HepG2 (cell line): ENCODE results near the gene FAM81B. TPM values are rescaled to one million over a fixed set of nuclear protein-coding genes. Genes with fewer than 3 reads are reported as not detected.
"Not testable (repeated sequence)": the region's sequence is repeated elsewhere in the genome, so short reads cannot be mapped to it uniquely, and the experiment has no call there.

Experiments used
- ATAC-seq: fragments of 200-7000 bp; cut with Tn5 transposase; 3 replicates; pipeline ENCODE4 v1.9.1; 2020; ENCODE audit warnings: mild to moderate bottlenecking, moderate library complexity
- BruUV-seq: library from RNA; stranded (reverse); fragments of 400-500 nt; replicated peaks from 2 replicates; lab custom pipeline; 2021; lab: Mats Ljungman, UMichigan
- CTCF ChIA-PET: fragments of 300-600 bp; formaldehyde crosslinking; extraction: SDS; loops from one replicate; lab custom pipeline; 2021; ENCODE audit warnings: low total read pairs, inconsistent platforms, low intra/inter-chr PET ratio; lab: Yijun Ruan, JAX
- POLR2A ChIA-PET: fragments of 350-600 bp; sonication (Branson Sonifier 250); formaldehyde crosslinking; loops from one replicate; lab custom pipeline; 2020; ENCODE audit warnings: antibody characterized with exemption, inconsistent platforms; lab: Yijun Ruan, JAX
- DNase-seq: peaks from one replicate; pipeline ENCODE4 v3.0.0-alpha.2; 2015; ENCODE audit warnings: low spot score
- FAIRE-seq: peaks from 3 replicates; lab custom pipeline; 2011; peaks lifted over from hg19 to GRCh38; lab: Jason Lieb, UNC
- H2AFZ ChIP-seq: one replicate; pipeline ENCODE4 v1.6.1; 2011; ENCODE audit warnings: low read length, inconsistent platforms
- H3K27ac ChIP-seq: fragments of 300-600 bp; 3 replicates; pipeline ENCODE4 v1.8.0; 2011; ENCODE audit warnings: mixed run types, mild to moderate bottlenecking, mixed read lengths, low read length, inconsistent platforms; ENCODE audit not compliant: insufficient read depth; ENCODE audit errors: extremely low read length
- H3K27me3 ChIP-seq, 2 experiments: fragments of 200-600 bp in 1 of 2; 2 replicates in 1 of 2; 3 replicates in 1 of 2; pipeline versions ENCODE4 v1.6.0 to v1.8.0; 2011; ENCODE audit warnings: low read length in 2 of 2, mild to moderate bottlenecking in 2 of 2, moderate library complexity in 2 of 2, inconsistent platforms in 1 of 2; ENCODE audit not compliant: insufficient read depth in 2 of 2, control insufficient read depth in 1 of 2
- H3K36me3 ChIP-seq, 2 experiments: fragments of 200-600 bp in 1 of 2; replicated peaks in 1 of 2; 2 replicates in 1 of 2; 3 replicates in 1 of 2; pipeline versions ENCODE4 v1.5.1 to v1.8.0; 2011; ENCODE audit warnings: low read length in 2 of 2, inconsistent platforms in 1 of 2; ENCODE audit not compliant: insufficient read depth in 2 of 2, control insufficient read depth in 1 of 2
- H3K4me1 ChIP-seq: 2 replicates; pipeline ENCODE4 v1.5.1; 2012; ENCODE audit warnings: low read length, inconsistent platforms; ENCODE audit not compliant: insufficient read depth
- H3K4me2 ChIP-seq: 2 replicates; pipeline ENCODE4 v1.6.0; 2011; ENCODE audit warnings: low read depth, low read length, inconsistent platforms
- H3K4me3 ChIP-seq, 3 experiments: fragments of 200-600 bp in 1 of 3; sonication (generic), shearing (Covaris generic) in 1 of 3; replicated peaks in 1 of 3; 2 replicates each; pipeline ENCODE4 v1.5.1; 2011 to 2016; ENCODE audit warnings: low read length in 3 of 3, inconsistent platforms in 2 of 3, low read depth in 2 of 3, mild to moderate bottlenecking in 2 of 3, control low read depth in 1 of 3, mixed read lengths in 1 of 3; ENCODE audit not compliant: insufficient read depth in 1 of 3
- H3K79me2 ChIP-seq: one replicate; pipeline ENCODE4 v1.6.1; 2011; ENCODE audit warnings: low read length, inconsistent platforms; ENCODE audit not compliant: insufficient read depth
- H3K9ac ChIP-seq: 2 replicates; pipeline ENCODE4 v1.6.0; 2011; ENCODE audit warnings: mild to moderate bottlenecking, low read depth, low read length, inconsistent platforms; ENCODE audit not compliant: insufficient read depth
- H3K9me3 ChIP-seq: 2 replicates; pipeline ENCODE4 v1.5.1; 2012; ENCODE audit warnings: mild to moderate bottlenecking, low read length
- H4K20me1 ChIP-seq: 2 replicates; pipeline ENCODE4 v1.6.0; 2011; ENCODE audit warnings: inconsistent platforms, mild to moderate bottlenecking, low read length, moderate library complexity; ENCODE audit not compliant: insufficient read depth
- AGO1 ChIP-seq: fragments of 200-400 bp; formaldehyde crosslinking; IDR thresholded peaks from 2 replicates; pipeline ENCODE4 v1.6.1; 2017; ENCODE audit warnings: mild to moderate bottlenecking, low read depth, low read length, moderate library complexity; ENCODE audit not compliant: poor library complexity, severe bottlenecking
- EHMT2 ChIP-seq: fragments of 200-600 bp; sonication (generic); IDR thresholded peaks from 2 replicates; pipeline ENCODE4 v1.7.0; 2017; ENCODE audit warnings: antibody characterized with exemption, low read depth, low read length, borderline replicate concordance
- HOXA7 ChIP-seq: sonication (generic); formaldehyde crosslinking; IDR thresholded peaks from 2 replicates; pipeline ENCODE4 v1.8.1; 2022; ENCODE audit warnings: mild to moderate bottlenecking, missing genetic modification reagents, moderate library complexity
- MAFF ChIP-seq: IDR thresholded peaks from 2 replicates; pipeline ENCODE4 v1.6.1; 2011; ENCODE audit warnings: low read depth, low read length, improper control_type of control experiment
- MAFK ChIP-seq, 2 experiments: IDR thresholded peaks in 1 of 2; conservative IDR thresholded peaks in 1 of 2; 2 replicates each; pipeline ENCODE4 v1.6.1; 2011; ENCODE audit warnings: improper control_type of control experiment in 2 of 2, low read length in 2 of 2
- ZNF432 ChIP-seq: sonication (generic); formaldehyde crosslinking; IDR thresholded peaks from 2 replicates; pipeline ENCODE4 v1.5.0; 2020; ENCODE audit warnings: missing genetic modification reagents, mild to moderate bottlenecking, borderline replicate concordance
- ZNF7 ChIP-seq: IDR thresholded peaks from 2 replicates; pipeline ENCODE4 v1.6.1; 2016; ENCODE audit warnings: missing biosample characterization, missing genetic modification reagents
- ZSCAN29 ChIP-seq: sonication (generic); formaldehyde crosslinking; conservative IDR thresholded peaks from 2 replicates; pipeline ENCODE4 v1.4.0; 2020; ENCODE audit warnings: mild to moderate bottlenecking, missing genetic modification reagents
- WGBS: methylation state at CpG from one replicate; pipeline ENCODE4 v1.1.6; 2017; ENCODE audit warnings: low lambda C conversion rate; 5-methylcytosine and 5-hydroxymethylcytosine counted together
- in situ Hi-C: cut with HindIII; loops from 2 replicates; pipeline ENCODE4 v1.10.0; 2017; ENCODE audit warnings: low pct_unique_long_range_greater_than_20kb; ENCODE audit not compliant: extremely low pct_ligation_motif_present
- intact Hi-C: fragments of 100-400 bp; cut with micrococcal nuclease; formaldehyde crosslinking; loops from one replicate; pipeline ENCODE4 v1.10.0; 2022; ENCODE audit not compliant: unreplicated experiment
- polyA plus RNA-seq, 8 experiments: library from polyadenylated mRNA; depleted of rRNA in 3 of 8; stranded (reverse) in 7 of 8; unstranded in 1 of 8; fragments of >200 nt; fragmentation: Illumina TruSeq in 4 of 8; extraction: Trizol in 4 of 8; gene quantifications; 2 replicates each; pipeline versions ENCODE4 v1.2.1 to v1.2.3, GENCODE V29; 2011 to 2016; ENCODE audit warnings: low read depth in 4 of 8, missing spikeins in 1 of 8, mixed read lengths in 1 of 8; ENCODE audit not compliant: insufficient read depth in 1 of 8
- total RNA-seq, 5 experiments: library from RNA; depleted of rRNA; stranded (reverse); fragments of >200 nt; fragmentation: Illumina TruSeq; extraction: Trizol; gene quantifications; 2 replicates each; pipeline ENCODE4 v1.2.3, GENCODE V29; 2016; ENCODE audit warnings: low read depth in 1 of 5

Gene FAM81B
- total and polyA plus RNA-seq, 2 of the 13 experiments (the other 11 are each of a cell fraction or from before 2014, with no cell fraction given): not detected

DNA sequence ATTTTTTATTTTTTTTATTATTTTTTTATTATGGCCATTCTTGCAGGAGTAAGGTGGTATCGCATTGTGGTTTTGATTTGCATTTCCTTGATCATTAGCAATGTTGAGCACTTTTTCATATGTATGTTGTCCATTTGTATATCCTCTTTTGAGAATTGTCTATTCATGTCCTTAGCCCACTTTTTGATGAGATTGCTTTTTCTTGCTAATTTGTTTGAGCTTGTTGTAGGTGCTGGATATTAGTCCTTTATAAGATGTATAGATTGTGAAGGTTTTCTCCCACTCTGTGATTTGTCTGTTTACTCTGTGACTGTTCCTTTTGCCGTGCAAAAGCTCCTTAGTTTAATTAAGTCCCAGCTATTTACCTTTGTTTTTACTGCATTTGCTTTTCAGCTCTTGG, 30.5 kb upstream of the FAM81B start:
- H3K4me2 ChIP-seq, H2AFZ ChIP-seq, H3K4me1 ChIP-seq, POLR2A ChIA-PET, H4K20me1 ChIP-seq, H3K9ac ChIP-seq, intact Hi-C loops, FAIRE-seq, BruUV-seq, CTCF ChIA-PET, H3K27ac ChIP-seq, ATAC-seq, H3K9me3 ChIP-seq, in situ Hi-C loops, H3K4me3 ChIP-seq, H3K36me3 ChIP-seq, H3K79me2 ChIP-seq, H3K27me3 ChIP-seq, DNase-seq: not testable (repeated sequence)
- TF ChIP-seq MAFF (0 out of 2 replicates have a peak, but pooled peaks have one; percentile 52), MAFK (conservative IDR thresholded peaks at IDR 0.05 in 1 of 2, IDR thresholded peaks at IDR 0.05 in 1 of 2; ENCODE audit: low read length in 2 of 2) (peak; percentile 20 to 53; a peak in 1 of 4 replicates)
- WGBS: 0% methylated on average over 2 of the region's 2 CpGs

DNA sequence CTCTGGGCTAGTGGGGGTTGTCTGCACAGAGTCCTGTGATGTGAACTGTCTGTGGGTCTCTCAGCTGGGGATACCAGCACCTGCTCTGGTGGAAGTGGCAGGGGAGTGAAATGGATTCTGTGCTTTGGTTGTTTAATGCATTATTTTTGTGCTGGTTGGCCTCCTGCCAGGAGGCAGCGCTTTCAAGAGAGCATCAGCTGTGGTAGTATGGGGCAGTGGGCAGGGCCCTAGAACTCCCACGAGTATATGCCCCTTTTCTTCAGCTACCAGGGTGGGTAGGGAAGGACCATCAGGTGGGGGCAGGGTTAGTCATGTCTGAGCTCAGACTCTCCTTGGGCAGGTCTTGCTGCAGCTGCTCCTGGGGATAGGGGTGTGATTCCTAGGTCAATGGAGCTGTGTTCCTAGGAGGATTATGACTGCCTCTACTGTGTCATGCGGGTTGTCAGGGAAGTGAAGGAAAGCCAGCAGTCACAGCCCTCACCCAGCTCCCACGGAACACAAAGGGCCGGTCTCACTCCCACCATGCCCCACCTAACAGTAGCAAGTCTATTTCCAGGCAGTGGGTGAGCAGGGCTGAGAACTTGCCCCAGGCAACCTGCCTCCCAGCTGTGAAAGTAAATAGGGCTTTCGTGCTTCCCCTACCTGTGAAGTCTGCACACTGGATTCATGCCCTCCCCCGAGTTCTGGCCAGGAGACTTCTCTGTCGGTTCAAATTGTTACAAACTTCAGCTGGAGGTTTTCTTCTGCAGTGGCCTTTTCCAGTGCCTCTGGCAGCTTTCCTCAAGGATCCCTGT, 25.7 kb upstream of the FAM81B start:
- peaks cover 0 to 2% of the 10 kb centered on the region in 2 experiments; a peak in 1 of 5 replicates for H3K27me3 ChIP-seq
- intact Hi-C loops: no loop called here
- ChIA-PET CTCF (no interaction called here), POLR2A (no interaction called here)
- H3K79me2 ChIP-seq: no peaks in the 10 kb centered on the region
- no peaks in the 10 kb centered on the region for H4K20me1 ChIP-seq
- no peak overlapping the region for H3K4me2 ChIP-seq
- no peak overlapping the region for H3K9ac ChIP-seq
- no peaks in the 10 kb centered on the region for H3K36me3 ChIP-seq
- BruUV-seq: no TSS peak
- DNase-seq (no peak), FAIRE-seq (no peak), ATAC-seq (no peak)
- H2AFZ ChIP-seq: no peak overlapping the region
- no peak overlapping the region for H3K27ac ChIP-seq
- no peaks in the 10 kb centered on the region for H3K9me3 ChIP-seq
- no peaks in the 10 kb centered on the region for H3K4me1 ChIP-seq
- no peak overlapping the region for H3K4me3 ChIP-seq
- TF ChIP-seq ZNF7 (CRISPR knock-in tag) (no peak), EHMT2 (no peak), MAFF (no peak), ZSCAN29 (CRISPR knock-in tag) (no peak), AGO1 (no peak), HOXA7 (CRISPR knock-in tag) (no peak), ZNF432 (CRISPR knock-in tag) (no peak)
- in situ Hi-C loops: no loop called here
- WGBS: 0% methylated on average over 3 of the region's 8 CpGs
